ENCODE data around the gene GINS1. TPM values are rescaled to one million over a fixed set of nuclear protein-coding genes. Genes with fewer than 3 reads are reported as not detected.

Gene GINS1
- total and polyA plus RNA-seq, 2 of the 8 experiments (the other 6 are each of a cell fraction or from before 2014, with no cell fraction given), result 44.7 to 68.4 TPM

DNA sequence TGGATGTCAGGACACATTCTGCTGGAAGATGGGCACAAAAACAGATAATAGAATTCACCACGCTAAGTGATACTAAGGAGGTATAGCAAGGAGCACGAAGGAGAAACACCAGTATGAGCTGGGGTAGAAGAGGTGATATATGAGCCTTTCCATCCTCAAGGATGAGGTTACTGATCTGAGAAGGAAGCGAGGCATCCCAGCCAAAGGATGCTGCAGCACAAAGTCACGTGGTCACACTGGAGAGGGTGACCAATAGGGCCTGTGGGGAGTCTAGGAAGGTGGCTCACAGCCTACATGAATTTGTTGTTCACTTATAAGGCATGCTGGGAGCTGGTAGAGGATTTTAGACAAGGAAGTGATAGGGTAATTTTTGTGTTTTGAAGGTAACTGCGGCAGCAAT, 1.4 kb downstream of the GINS1 start (continued):
- TF ChIP-seq, protein P1, sequence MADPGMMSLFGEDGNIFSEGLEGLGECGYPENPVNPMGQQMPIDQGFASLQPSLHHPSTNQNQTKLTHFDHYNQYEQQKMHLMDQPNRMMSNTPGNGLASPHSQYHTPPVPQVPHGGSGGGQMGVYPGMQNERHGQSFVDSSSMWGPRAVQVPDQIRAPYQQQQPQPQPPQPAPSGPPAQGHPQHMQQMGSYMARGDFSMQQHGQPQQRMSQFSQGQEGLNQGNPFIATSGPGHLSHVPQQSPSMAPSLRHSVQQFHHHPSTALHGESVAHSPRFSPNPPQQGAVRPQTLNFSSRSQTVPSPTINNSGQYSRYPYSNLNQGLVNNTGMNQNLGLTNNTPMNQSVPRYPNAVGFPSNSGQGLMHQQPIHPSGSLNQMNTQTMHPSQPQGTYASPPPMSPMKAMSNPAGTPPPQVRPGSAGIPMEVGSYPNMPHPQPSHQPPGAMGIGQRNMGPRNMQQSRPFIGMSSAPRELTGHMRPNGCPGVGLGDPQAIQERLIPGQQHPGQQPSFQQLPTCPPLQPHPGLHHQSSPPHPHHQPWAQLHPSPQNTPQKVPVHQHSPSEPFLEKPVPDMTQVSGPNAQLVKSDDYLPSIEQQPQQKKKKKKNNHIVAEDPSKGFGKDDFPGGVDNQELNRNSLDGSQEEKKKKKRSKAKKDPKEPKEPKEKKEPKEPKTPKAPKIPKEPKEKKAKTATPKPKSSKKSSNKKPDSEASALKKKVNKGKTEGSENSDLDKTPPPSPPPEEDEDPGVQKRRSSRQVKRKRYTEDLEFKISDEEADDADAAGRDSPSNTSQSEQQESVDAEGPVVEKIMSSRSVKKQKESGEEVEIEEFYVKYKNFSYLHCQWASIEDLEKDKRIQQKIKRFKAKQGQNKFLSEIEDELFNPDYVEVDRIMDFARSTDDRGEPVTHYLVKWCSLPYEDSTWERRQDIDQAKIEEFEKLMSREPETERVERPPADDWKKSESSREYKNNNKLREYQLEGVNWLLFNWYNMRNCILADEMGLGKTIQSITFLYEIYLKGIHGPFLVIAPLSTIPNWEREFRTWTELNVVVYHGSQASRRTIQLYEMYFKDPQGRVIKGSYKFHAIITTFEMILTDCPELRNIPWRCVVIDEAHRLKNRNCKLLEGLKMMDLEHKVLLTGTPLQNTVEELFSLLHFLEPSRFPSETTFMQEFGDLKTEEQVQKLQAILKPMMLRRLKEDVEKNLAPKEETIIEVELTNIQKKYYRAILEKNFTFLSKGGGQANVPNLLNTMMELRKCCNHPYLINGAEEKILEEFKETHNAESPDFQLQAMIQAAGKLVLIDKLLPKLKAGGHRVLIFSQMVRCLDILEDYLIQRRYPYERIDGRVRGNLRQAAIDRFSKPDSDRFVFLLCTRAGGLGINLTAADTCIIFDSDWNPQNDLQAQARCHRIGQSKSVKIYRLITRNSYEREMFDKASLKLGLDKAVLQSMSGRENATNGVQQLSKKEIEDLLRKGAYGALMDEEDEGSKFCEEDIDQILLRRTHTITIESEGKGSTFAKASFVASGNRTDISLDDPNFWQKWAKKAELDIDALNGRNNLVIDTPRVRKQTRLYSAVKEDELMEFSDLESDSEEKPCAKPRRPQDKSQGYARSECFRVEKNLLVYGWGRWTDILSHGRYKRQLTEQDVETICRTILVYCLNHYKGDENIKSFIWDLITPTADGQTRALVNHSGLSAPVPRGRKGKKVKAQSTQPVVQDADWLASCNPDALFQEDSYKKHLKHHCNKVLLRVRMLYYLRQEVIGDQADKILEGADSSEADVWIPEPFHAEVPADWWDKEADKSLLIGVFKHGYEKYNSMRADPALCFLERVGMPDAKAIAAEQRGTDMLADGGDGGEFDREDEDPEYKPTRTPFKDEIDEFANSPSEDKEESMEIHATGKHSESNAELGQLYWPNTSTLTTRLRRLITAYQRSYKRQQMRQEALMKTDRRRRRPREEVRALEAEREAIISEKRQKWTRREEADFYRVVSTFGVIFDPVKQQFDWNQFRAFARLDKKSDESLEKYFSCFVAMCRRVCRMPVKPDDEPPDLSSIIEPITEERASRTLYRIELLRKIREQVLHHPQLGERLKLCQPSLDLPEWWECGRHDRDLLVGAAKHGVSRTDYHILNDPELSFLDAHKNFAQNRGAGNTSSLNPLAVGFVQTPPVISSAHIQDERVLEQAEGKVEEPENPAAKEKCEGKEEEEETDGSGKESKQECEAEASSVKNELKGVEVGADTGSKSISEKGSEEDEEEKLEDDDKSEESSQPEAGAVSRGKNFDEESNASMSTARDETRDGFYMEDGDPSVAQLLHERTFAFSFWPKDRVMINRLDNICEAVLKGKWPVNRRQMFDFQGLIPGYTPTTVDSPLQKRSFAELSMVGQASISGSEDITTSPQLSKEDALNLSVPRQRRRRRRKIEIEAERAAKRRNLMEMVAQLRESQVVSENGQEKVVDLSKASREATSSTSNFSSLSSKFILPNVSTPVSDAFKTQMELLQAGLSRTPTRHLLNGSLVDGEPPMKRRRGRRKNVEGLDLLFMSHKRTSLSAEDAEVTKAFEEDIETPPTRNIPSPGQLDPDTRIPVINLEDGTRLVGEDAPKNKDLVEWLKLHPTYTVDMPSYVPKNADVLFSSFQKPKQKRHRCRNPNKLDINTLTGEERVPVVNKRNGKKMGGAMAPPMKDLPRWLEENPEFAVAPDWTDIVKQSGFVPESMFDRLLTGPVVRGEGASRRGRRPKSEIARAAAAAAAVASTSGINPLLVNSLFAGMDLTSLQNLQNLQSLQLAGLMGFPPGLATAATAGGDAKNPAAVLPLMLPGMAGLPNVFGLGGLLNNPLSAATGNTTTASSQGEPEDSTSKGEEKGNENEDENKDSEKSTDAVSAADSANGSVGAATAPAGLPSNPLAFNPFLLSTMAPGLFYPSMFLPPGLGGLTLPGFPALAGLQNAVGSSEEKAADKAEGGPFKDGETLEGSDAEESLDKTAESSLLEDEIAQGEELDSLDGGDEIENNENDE (IDR thresholded peaks at IDR 0.05; ENCODE audit: insufficient replicate concordance, low read length), result no peak
- TF ChIP-seq SP2 (IDR thresholded peaks at IDR 0.05; ENCODE audit: low read length) (no peak), JUN (IDR thresholded peaks at IDR 0.05; ENCODE audit: low read depth, low read length) (no peak), KDM5A (IDR thresholded peaks at IDR 0.05; ENCODE audit: low read length) (no peak)

Measured in H1 (cell line).